GM21723 (cell line): ENCODE results near the gene GUCY2D.
"Not testable (repeated sequence)": the region's sequence is repeated elsewhere in the genome, so short reads cannot be mapped to it uniquely, and the experiment has no call there.

ENCODE experiments used
- ATAC-seq: cut with Tn5 transposase; IDR thresholded peaks from one replicate; pipeline ENCODE4 v1.9.1; 2021; ENCODE audit warnings: mild to moderate bottlenecking, moderate library complexity; ENCODE audit not compliant: unreplicated experiment

The GUCY2D gene

GRCh38 chr17:8041249-8041928 is 39.0 kb downstream of the GUCY2D start:
- ATAC-seq, result no peak

DNA sequence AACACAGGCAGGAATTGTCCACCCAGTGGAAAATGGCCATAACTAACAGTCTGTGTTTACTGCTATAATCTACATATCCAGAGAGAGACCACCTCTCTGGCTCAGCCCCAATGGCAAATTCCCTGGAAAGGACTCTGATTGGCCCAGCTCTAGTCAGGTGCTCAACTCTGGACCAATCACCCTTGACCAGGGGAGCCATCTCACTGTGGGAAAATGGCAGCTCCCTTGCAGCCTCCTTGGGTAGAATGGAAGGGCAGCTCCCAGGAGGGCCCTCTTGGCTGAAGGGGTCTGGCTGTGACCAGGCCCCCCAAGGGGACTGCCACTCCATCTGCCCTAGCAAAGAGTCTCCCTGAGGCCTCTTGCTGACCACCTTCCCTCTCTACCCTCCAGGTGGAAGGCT is 39.6 kb downstream of the GUCY2D start:
- ATAC-seq, result no peak

DNA sequence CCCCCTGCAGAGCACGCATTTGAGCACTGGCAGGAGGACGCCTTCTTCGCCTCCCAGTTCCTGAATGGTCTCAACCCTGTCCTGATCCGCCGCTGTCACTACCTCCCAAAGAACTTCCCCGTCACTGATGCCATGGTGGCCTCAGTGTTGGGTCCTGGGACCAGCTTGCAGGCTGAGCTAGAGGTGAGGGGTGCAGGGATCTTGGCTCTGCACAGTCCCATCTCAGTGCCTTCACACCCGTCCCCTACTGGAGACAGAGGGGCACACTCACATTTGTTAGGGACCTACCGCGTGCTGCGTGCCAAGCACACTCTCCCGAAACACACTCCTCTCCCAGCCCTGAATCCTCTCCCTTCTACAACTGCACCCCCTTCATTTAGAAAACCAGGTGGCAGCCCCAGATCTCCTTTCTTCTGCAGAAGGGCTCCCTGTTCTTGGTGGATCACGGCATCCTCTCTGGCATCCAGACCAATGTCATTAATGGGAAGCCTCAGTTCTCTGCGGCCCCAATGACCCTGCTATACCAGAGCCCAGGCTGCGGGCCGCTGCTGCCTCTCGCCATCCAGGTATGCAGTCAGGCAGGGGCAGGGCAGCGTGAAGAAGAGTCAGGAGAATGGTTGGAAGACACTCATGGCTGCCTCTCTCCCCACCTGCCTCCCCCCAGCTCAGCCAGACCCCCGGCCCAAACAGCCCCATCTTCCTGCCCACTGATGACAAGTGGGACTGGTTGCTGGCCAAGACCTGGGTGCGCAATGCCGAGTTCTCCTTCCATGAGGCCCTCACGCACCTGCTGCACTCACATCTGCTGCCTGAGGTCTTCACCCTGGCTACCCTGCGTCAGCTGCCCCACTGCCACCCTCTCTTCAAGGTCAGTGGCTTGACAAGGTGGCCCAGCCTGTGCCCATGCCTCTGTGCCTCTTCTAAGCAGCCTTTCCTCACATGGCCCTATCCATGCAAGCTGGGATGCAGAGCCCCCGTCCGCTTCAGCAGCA is 42.7 kb downstream of the GUCY2D start:
- ATAC-seq, result no peak

DNA sequence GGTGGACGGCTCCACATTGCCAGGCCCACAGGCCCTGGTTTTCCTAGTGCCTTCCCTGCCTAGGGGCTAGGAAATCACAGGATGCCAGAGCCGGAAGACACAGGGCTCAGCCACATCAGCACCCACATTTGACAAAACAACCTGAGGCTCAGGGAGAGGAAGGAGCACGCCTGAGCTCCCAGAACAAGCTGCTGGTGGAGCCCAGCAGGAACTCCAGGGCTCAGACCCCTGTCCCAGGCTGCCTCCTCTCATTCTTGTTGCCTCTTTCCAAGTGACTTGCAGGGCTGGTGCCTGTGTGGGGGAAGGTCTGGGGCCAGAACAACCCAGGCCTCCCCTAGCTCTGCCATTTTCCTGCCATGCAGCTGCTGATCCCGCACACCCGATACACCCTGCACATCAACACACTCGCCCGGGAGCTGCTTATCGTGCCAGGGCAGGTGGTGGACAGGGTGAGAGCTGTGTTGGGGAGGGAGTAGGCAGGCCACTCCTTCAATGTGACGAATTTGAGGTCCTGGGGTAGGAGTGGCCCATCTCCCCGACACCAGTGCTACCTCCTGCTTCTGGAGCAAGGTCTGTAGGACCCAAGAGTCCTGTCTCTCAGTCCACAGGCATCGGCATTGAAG is 44.0 kb downstream of the GUCY2D start:
- ATAC-seq, result no peak

GRCh38 chr17:8046929-8047768 is 44.7 kb downstream of the GUCY2D start:
- no peak for ATAC-seq

DNA sequence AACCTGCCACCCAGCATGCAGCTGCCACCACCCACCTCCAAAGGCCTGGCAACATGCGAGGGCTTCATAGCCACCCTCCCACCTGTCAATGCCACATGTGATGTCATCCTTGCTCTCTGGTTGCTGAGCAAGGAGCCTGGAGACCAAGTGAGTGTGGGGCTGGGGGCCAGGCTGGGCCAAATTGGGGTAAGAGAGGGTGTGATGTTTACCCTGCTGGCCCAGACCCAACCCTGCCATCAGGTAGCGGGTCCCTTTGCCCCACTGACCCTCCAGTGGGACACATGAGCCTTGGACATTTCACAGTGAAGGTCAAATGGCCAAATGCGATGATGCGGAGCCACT is 45.3 kb downstream of the GUCY2D start:
- ATAC-seq, result no peak

DNA sequence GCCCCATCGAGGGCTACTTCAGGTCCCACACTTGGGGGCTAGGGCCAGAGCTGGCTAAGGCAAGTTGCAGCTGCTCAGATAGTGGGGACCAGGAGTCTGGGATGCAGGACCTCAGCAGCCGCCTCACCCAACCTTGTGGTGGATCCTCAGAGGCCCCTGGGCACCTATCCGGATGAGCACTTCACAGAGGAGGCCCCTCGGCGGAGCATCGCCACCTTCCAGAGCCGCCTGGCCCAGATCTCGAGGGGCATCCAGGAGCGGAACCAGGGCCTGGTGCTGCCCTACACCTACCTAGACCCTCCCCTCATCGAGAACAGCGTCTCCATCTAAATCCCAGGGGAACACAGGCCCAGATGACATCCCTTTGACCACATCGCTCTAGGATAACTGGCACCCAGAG is 45.8 kb downstream of the GUCY2D start:
- no peak for ATAC-seq

DNA sequence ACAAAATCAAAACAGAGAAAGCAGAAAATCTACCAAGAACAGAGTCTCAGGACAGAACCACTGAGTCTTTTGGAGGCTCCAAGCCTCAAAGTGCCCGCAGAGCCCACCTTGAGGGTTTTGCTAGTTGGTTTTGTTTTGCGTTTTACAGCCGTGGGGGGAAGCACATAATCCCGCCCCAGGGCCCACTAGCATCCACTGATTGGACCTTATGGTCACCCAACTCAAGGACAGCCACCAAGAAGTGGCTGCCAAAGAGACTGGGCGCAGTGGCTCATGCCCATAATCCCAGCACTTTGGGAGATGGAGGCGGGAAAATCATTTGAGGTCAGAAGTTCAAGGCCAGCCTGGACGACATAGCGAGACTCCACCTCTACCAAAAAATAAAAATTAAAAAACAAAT is 46.3 kb downstream of the GUCY2D start:
- no peak for ATAC-seq

GRCh38 chr17:8051831-8052230 is 49.4 kb downstream of the GUCY2D start:
- ATAC-seq, result no peak

DNA sequence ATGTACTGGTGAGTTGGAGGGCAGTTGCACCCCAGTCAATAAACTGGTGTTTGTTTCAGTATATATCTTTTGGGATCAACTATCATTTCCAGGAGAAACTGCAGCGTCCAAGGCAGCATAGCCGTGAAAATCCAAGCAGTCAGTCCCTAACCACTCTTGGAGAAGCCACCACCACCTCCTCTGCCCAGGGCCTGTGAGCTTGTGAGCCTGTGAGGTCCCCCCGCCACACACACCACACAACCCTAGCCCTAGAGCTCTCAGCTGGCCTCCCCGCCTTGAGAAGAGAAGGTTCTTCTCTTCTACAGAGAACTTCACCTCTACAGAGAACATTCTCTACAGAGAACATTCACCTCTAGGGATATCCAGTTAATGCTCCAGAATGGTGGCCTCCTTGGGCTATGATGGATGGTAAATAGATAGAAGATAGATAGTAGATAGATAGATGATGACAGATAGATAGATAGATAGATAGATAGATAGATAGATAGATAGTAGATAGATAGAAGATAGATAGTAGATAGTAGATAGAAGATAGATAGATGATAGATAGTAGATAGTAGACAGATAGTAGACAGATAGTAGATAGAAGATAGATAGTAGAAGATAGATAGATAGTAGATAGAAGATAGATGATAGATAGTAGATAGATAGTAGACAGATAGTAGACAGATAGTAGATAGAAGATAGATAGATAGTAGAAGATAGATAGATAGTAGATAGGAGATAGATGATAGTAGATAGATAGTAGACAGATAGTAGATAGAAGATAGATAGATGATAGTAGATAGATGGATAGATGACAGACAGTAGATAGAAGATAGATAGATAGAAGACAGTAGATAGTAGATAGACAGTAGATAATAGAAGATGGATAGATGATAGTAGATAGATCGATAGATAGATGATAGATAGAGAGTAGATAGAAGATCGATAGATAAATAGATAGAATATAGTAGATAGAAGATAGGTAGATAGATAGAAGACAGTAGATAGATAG is 50.1 kb downstream of the GUCY2D start:
- no peak for ATAC-seq

GRCh38 chr17:8053600-8053999 is 51.2 kb downstream of the GUCY2D start:
- ATAC-seq, result no peak

DNA sequence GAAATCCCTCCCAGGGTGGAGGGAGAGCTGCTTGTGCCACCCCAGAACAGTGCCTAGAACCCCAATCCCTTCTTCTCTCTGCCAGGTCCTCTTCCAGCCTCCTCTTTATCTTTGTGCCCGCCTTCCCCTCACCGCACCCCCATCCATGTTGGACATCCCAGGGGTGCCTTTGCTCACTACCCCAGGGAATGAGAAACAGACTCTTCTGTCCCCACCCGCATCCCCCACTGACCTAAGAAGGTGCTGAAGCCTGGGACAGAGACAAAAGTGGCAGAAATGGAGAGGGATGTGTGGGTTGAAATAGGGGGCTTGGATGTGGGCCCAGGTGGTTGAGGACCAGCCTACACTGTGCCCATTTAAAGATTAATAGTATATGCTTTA is 53.4 kb downstream of the GUCY2D start:
- ATAC-seq, result no peak

DNA sequence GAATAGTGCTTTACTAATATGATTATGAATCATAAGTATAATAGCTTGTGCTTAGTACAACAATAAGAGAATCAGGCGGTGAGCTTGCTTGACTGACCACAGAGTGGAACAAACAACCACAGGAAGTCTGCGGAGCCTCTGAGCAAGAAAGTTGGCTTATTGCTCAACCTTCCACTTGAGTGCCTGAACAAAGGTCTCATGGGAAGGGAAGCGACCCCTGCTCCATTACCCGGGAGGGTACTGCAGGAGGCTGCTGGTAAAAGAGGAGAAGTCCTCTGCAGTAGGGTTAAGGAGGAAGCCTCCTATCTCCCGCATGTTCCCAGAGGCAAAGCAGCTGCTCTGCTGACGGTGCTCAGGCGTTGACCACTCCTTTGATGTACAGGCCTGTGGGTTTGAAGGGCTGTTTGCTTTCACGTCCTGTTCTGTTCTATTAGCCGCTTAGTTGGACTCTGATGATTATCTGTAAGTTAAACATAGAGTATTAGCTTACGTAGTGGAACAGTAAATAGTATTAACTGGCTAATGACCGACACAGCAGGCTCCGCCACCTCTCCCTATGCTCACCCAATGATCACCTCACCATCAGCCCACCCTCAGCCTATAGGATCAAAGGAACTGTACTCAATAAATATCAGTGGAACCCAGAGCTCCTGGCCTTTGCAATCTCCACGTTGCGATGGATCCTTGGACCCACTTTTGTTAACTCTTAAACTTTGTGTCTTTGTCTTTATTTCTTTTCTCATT is 54.0 kb downstream of the GUCY2D start:
- ATAC-seq, result no peak

DNA sequence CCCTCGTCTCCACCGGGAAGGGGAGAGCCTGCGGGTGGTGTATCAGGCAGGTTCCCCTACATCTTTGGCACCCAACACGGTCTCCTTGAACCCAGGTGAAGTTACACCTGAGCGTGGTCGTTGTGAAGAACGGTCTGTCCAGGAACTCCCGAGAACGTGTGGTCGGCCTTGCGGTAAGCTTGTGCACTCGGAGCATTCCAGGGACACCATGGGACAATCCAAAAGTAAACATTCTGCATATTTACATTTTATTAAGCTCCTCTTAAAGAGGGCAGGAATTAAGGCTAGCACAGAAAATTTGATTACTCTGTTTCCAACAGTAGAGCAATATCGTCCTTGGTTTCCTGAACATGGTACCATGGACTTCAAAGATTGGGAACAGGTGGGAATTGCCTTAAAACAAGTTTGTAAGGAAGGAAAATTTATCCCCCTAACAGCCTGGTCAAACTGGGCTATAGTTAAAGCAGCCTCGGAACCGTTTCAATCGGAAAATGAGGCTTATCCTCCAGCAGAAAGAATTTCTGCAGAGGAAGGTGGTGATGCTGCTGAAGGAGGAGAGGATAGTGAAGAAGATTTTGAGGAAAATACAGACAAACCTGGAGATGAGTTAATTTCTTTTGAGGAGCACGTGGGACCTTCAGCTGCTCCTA is 54.7 kb downstream of the GUCY2D start:
- no peak for ATAC-seq

GRCh38 chr17:8057691-8058114 is 55.3 kb downstream of the GUCY2D start:
- no peak for ATAC-seq

GRCh38 chr17:8059131-8059530 is 56.7 kb downstream of the GUCY2D start:
- no peak for ATAC-seq

DNA sequence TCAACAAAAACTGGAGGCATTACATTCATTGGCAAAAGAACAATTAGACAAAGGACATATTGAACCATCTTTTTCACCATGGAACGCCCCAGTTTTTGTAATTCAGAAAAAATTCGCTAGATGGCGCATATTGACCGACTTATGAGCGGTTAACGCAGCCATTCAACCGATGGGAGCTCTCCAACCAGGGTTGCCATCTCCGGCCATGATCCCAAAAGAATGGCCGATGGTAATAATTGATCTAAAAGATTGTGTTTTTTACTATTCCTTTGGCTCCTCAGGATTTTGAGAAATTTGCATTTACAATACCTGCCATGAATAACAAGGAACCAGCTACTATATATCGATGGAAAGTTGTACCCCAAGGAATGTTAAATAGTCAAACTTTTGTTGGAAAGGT is 57.9 kb downstream of the GUCY2D start:
- ATAC-seq, result no peak

DNA sequence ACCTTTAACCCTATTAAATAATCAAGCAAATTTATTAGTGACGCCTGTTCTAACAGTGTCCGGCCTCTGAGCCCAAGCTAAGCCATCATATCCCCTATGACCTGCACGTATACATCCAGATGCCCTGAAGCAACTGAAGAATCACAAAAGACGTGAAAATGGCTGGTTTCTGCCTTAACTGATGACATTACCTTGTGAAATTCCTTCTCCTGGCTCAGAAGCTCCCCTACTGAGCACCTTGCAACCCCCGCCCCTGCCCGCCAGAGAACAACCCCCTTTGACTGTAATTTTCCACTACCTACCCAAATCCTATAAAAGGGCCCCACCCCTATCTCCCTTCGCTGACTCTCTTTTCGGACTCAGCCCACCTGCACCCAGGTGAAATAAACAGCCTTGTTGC is 59.4 kb downstream of the GUCY2D start:
- ATAC-seq, result not testable (repeated sequence)

GRCh38 chr17:8062435-8062806 is 60.0 kb downstream of the GUCY2D start:
- ATAC-seq, result no peak
